GM21619 (cell line): Measurements from ENCODE around the gene PDE7B.

Experiments
- ATAC-seq: cut with Tn5 transposase; IDR thresholded peaks from one replicate; pipeline ENCODE4 v1.9.1; 2021; ENCODE audit not compliant: unreplicated experiment

Gene PDE7B

DNA sequence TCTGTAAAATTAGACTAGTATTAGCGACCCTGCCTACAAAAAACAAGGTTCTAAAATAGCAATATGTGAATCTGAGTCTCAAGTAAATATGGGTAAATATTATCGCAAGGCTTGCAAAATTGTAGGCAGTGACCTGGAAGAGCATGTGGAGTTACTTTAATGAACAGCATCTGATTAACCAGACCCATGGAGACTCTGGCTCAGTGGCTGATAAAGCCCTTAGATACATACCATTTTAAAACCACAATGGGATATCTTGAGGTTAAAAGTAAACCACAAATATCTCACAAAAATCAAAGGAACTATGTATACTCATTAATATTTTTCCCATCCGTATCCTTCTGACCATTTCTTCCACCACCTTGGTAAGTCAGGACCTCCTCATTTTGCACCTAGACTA, 211.6 kb downstream of the PDE7B start:
- no peak for ATAC-seq

DNA sequence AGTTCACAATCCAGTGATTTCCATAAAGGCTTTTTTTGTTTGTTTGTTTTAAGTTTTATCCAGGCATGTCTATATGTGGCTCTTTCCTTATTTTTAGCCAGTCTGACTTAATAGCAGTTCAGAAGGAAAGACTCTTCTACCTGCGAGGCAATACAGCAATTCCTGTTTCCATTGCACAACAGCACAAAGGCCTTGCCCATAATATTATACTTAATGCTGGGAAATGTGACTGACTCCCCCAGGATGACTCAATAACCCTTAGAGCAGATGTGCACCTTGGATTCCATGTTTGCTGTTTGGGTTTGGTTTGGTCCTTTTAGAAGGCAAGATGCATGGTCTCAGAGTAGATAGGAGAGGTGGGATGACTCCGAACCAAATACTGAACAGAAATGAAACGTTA, 214.5 kb downstream of the PDE7B start:
- ATAC-seq: no peak

DNA sequence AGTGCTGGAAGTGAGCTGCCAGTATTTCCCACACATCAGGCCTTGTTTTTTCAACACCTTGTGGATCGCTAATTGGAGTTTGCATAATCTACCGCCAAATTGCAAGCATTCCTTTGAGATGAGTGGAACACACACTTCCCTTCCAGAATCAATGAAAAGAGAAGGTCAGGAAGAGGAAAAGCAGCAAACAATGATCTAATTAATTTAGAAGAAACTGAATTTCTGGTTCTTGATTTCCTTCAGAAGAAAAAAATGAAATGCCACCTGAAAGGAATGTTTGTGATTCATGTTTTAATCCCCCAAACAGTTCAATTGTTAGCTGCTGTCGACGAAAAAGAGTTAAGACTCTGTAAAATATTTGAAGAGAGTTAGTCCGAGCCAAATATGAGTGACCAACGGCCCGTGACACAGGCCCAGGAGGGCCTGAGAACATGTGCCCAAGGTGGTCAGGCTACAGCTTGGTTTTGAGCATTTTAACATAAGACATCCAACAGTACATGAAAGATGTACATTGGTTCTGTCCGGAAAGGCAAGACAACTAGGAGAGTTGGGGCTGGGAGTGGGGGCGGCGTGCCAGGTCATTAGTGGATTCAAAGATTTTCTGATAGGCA, 216.3 kb downstream of the PDE7B start:
- no peak for ATAC-seq

DNA sequence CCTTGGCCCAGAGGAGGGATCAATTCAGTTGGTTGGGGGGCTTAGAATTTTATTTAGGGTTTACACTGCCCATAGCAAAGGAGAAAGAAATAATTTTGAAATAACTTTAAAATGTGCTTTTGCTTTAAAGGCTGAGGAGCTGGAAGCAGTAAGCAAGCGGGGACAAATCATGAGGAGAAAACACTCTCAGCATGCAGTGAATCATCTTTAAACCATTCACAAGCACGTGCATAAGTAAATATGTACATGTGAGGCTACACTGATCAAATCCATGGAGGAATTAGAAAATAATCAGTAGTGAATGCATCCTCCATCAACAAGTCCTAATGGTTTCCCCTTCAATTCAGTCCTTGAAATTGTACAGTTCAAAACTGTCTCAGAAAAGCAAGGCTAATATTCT, 217.6 kb downstream of the PDE7B start:
- ATAC-seq: no peak

DNA sequence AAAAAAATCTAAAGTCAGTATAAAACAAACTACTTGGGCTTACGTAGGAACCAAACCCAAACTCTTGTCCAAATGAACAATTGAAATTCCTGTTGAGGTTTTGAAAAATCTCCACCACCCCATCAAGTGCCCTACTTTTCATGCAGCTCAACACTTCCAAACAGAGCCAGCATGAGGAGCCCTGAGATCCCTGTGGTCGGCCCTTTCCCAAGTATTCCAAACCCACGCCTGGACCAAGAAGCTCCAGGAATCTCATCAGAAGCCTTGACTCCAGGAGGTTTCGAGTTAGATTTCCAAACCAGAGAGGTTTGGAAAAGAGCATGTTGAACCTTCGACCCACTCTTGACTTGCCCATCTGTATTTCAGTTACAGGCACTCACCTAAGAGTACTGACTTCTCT, 219.3 kb downstream of the PDE7B start:
- no peak for ATAC-seq

DNA sequence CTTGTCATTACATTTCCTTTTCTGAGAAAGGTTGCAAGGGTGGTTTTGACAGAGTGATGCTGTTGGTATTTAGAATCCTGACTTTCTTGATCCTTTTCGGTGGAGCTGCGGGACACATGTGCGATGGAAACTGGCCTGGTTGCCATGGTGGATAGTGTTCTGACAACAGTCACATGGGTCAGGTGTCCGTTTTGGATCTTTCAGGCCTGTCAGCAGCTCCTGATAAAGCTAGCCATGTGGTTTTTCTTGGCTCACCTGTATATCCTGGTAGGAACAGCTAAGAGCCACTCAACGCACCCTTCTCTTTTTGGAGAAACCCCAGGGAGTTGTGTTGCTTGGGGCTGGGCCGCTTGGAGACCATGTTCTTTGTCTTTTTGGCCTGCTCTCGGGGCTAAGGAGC, 221.2 kb downstream of the PDE7B start:
- no peak for ATAC-seq

DNA sequence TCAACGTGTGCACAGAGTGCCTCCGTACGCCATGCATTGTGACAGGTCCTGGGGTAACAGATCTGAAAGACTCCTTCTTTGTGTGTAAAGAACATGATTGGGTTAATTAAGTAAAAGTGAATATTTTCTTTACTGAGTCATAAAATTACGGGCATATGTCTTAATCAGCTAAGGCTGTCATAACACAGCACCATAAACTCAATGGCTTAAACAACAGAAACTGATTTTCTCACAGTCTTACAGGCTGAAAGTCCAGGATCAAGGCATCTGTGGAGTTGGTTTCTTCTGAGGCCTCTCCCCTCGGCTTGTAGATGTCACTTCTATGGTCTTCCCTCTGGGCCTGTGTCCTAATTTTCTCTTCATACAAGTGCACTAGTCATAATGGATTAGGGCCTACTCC, 221.7 kb downstream of the PDE7B start:
- no peak for ATAC-seq

DNA sequence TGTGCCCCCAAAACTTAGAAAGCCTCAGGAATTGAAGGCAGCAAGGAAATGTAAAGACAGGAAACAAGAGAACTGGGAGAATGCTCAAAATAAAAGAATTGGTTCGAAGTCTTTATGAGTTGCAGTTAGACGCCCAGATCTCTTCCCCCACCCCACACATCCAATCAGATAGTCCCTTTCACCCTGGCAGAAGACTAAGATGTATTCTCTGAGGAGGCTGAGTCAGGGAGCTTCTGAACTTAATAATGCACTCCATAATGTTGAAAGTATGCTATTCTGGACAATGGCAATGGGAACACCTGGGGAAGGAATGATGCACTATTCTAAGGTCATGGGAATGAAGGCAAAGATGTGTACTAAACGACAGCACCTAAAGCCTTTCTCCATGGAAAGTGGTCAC, 225.0 kb downstream of the PDE7B start:
- no peak for ATAC-seq

DNA sequence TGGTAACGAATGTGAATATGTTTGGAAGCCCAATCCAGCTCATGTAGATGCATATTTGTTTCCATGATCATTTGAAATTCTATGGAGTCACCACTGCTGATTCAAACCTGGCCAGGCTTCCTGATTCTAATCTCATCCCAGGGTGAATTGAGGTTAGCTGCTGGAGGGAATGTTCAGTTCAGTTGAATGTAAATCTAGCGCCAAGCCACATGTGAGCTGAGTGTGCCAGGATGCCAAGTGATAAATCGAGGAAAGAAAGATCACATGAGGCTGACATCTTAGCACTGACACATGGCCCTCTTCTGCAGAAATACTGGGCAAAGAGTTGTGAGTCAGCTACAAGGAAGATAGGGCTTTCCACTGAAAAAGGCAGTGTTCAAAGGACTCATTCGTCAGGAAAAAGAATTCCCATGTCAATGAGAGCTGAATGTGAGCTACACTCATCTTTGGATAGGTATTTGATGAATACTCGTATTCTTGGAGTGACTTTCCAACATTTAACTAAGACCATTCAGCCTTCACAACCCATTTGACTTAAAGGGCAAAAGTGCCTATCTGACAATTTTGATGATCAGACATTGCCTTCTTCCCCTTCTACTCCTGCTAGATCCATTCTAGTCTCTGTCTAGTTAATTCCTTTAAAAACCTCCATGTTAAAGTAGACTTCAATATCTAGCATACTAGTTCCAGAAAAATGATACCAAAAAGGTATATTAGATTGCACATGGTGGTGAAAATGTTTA, 226.5 kb downstream of the PDE7B start:
- no peak for ATAC-seq

DNA sequence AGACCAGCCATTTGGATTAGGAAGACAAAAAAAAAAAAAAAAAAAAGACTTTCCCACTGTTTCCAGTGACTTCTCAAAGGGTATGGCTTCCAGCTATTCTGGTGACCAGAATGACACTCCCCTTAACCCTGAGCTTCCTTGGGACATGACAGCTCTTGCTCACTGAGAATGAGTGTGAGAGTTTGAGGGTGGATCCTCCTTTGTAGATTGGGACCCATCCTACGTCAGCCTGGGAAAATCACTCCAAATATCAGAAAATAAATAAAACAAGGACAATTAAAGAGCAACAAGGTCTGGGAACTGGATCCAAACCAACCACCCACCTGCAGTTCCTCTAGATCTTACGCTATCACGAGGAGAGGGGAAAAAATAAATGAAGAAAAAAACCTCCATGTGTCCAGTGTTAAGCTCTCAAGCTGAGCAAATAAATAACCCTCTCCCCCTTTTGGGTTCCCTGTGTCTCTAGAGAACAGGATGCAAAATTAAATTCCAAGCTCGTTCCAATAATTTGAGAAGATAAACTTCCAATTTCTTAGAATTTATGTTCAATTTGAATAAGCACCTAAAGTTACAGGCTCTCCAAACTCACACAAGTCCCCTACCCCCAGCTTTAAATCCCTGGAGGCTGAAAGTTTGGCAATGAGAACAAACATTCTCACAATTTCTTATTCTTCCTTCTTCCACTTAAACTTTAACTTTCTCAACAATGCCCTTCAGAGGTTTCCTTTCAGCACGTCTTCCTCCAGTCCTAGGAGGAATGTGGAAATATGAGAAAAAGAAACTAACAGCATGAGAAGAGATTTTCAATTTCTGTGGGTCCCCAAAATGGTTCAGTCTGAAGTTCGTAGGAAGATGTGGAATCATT, 228.4 kb downstream of the PDE7B start:
- ATAC-seq: no peak

DNA sequence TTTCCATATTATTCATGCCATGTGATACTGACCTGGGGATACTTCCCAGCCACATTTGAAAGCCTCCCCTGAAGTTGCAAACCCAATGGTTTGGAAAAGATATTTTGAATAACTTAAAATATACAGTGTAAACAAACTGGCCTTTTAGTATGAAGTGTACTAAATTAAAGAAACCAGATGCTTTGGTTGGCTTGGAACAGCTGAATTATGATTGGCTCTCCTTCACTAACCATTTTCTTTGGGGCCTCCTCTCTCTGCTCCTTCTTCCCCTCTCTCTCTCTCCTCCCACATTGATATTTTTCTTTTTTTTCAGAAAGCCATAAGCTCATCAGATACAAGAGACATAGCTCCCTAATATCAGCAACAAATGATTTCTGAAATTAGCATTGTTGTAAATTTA, 232.0 kb downstream of the PDE7B start:
- ATAC-seq: no peak

DNA sequence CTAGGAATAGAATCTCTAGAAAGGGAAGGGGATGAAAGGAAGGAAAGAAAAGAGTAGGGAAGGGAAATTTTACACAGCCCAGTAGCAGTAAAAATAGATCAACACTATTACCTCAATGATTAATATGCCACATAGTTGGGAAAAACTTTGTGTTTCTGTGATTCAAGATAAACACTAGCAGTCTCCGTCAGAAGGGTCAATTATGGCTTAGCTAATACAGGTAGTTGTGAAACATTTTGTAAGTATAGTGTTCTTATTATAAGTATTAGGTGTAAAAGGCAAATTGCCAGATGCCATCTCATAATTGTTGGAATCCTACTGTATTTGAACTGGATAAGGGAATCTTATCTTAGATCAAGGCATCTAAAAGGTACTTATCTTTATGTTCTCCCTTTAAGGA, 232.9 kb downstream of the PDE7B start:
- ATAC-seq: no peak

DNA sequence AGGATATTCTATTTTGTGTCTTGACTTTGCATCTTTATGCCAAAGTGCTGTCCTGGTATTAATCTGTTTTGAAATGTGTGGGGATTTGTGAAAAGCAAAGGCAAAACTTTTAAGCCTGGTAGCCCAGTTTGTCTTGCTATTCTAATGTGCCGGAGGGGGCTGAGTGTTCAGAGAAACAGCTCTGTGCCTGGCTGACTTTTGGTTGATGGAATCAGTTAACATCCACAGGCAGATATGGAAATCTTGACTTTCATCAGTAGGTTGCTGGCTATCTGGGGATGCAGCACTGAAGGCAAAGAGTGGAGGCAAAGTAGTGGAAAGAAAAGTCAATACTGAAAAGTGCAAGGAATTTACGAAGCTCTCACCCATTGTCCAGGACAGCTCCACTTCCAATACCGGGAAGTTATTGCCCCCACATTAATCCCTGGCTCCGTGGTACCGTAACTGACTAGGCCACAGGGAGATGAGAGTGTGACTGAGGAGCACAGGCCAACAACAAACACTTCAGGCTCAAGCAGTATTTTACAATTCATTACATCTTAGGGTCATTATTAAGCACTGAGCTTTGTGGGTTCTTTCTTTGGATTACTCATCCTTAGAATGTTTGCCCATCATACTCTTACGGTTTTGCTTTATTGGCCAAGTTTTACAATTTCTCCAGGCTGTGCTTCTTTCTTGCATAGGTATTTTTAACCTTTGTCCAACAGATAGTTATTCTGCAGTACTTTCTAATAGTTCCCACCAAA, 234.0 kb downstream of the PDE7B start:
- ATAC-seq: no peak

DNA sequence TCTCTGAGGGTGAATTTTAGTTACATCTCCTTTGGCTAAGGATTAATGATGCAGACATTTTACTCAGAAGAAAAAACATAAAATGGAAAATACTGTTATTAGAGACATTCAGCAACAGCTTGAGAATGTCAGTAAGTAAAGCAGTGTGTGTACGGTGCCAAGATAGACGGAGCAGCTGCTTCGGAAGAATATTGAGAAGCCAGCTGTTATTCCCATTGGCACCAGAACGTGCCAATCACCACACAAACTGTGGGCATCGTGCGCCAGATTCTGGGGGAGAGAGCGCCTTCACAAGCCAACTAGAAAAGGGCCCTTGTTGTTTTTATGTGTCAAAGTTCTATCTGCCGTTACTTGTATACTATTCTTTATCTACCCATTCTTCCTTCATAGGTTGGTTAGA, 235.2 kb downstream of the PDE7B start:
- no peak for ATAC-seq

DNA sequence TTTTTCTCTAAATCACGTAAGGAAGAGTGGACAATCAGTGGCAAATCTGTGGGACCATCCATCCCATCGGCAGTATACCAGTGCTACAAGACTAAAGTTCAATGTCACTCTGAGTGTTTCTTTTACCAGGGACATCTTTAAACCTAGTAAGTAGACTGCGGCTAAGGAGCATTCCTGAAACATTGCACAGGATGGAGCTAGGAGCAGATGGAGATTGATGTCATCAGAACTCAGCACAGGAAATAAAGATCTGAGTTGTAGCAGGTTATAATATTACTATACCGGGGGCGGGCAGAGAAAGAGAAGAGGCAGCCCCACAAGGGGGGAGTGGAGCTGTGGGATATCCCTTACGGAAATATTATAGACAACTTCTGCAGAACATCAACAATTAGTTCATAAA, 236.5 kb downstream of the PDE7B start:
- ATAC-seq: no peak

DNA sequence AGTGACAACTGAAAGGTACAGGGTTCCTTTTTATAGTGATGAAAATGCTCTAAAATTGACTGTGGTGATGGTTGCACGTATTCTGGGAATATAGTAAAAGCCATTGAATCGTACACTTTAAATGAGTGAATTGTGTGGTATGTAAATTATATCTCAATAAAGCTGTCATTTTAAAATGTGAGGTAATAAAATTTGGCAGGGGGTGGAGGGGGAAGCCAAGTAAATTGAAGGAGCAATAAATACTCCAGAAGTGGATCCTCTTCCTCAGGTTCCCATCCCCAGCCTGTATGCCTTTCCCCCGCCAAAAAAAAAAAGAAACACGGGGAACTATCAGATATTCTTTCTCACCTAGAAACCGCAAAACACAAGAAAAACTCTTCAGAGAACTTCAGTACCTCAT, 237.2 kb downstream of the PDE7B start:
- no peak for ATAC-seq

DNA sequence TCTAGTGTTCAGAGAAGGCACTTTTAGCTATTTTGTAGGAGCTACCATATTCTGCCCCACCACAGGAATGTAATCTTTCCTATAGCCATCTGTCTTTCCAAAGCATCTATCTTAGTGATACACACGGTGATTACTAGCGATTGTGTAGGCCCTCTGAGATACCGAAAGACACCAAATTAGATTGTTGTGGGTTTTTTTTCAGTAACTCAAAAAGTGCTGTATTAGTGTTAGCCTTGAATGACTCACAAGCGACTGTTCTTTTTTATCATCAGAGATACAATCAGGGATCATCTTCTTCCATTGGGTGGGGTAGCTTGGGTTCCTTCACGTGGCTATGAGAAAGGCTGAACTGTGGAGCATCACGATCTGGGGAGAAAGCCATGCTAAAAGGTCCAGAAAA, 238.4 kb downstream of the PDE7B start:
- no peak for ATAC-seq

DNA sequence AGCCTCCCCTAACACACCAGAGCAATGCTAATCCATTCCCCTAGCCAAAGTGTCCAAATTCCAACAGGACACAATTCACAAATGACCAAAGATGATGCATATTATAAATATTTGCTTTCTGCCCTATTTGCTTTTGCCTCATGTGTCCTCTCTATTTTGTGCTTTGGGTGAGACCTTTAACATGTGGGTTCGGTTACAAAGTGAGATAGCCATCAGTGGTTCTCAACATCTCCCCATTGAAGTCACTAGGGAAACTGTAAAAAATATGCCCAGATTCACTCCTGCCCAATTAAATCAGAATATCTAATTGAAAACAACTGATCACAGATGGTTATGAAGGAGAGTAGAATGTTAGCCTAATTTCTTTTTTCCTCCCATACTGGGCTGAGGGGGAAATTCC, 239.4 kb downstream of the PDE7B start:
- ATAC-seq: no peak

DNA sequence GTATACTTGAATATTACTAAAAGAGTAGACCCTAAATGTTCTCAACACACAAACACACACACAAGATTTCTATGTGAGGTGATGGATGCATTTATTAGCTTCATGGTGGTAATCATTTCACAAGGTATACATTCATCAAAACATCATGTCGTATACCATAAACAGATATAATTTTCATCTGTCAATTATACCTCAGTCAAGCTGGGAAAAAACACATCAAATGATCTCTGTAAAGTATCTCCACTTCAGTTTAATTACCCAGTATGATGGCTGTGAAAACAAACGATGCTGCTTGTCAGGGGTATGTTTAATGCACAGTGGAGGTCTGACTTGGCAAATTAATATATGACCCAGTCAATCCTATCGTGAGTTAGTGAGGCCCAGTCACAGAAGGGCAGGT, 241.4 kb downstream of the PDE7B start:
- ATAC-seq: no peak

DNA sequence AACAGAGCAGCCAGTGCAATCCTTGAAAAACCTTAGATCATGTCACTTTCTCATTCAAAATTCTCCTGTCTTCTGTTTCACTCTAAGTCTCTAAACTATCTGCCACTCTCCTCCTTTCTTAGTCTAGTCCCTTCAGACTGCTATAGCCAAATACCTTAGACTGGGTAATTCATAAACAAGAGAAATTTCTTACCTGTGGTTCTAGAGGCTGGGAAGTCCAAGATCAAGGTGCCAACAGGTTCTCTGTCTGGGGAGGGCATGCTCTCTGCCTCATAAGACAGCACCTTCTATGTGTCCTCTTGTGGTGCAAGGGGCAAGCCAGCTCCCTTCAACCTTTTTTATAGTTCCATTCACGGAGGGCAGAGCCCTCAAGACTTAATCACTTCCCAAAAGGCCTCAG, 242.3 kb downstream of the PDE7B start:
- no peak for ATAC-seq

DNA sequence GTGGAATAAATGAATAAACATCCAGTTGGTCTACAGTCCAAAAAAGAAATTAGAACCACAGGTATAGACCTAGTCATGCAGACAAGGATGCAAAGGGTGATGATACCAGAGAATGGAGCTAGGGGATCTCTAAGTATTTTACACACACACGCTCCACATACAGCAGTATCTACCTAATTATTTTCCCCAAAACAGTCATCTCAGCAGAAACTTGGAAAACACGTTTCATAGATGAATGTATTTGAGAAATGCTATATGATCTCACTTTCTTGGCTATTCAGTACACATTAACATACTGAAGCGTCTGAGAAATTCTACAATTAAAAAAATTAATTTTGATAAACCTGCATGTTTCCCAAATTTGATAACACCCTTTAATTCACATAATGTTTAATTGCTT, 243.3 kb downstream of the PDE7B start:
- no peak for ATAC-seq
